ENCODE data around the gene CIAPIN1.

CIAPIN1 gene

GRCh38 chr16:57387598-57388354 lies 59.4 kb downstream of the CIAPIN1 start:
- TF ChIP-seq CTCF (IDR thresholded peaks at IDR 0.05; ENCODE audit: borderline replicate concordance, insufficient read depth, low read depth, low read length), result no peak
- H3K4me3 ChIP-seq (ENCODE audit: low read depth, low read length), result no peak overlapping the region

GRCh38 chr16:57386381-57386951 lies 60.7 kb downstream of the CIAPIN1 start:
- H3K4me3 ChIP-seq (ENCODE audit: low read depth, low read length), result no peak overlapping the region
- no peak for TF ChIP-seq CTCF (IDR thresholded peaks at IDR 0.05; ENCODE audit: borderline replicate concordance, insufficient read depth, low read depth, low read length)

GRCh38 chr16:57385083-57385482 lies 62.1 kb downstream of the CIAPIN1 start:
- no peak for TF ChIP-seq CTCF (IDR thresholded peaks at IDR 0.05; ENCODE audit: borderline replicate concordance, insufficient read depth, low read depth, low read length)
- no peak overlapping the region for H3K4me3 ChIP-seq (ENCODE audit: low read depth, low read length)

- no peak for TF ChIP-seq CTCF (IDR thresholded peaks at IDR 0.05; ENCODE audit: borderline replicate concordance, insufficient read depth, low read depth, low read length)
- H3K4me3 ChIP-seq (ENCODE audit: low read depth, low read length), result no peak overlapping the region
Observed at GRCh38 chr16:57384248-57385070, 62.7 kb downstream of the CIAPIN1 start.

GRCh38 chr16:57383276-57384247 lies 63.6 kb downstream of the CIAPIN1 start:
- H3K4me3 ChIP-seq (ENCODE audit: low read depth, low read length), result no peak overlapping the region
- TF ChIP-seq CTCF (IDR thresholded peaks at IDR 0.05; ENCODE audit: borderline replicate concordance, insufficient read depth, low read depth, low read length), result no peak

- TF ChIP-seq CTCF (IDR thresholded peaks at IDR 0.05; ENCODE audit: borderline replicate concordance, insufficient read depth, low read depth, low read length), result peak; percentile 14; the same call in 1 of the 2 replicates
- H3K4me3 ChIP-seq (ENCODE audit: low read depth, low read length), result no peak overlapping the region
Observed at GRCh38 chr16:57382535-57383275, 64.5 kb downstream of the CIAPIN1 start.
